ENCODE data around the gene HOXA2.

The HOXA2 gene

GRCh38 chr7:27102581-27103442 lies at the start of gene HOXA2:
Gene HOXA2, minus strand, starts transcription at chr7:27102683. Its CDS starts 183 bp downstream, at chr7:27102500.
- no peak for DNase-seq (ENCODE audit: low read depth)

GRCh38 chr7:27151341-27151930 lies 49.0 kb upstream of the HOXA2 start:
- DNase-seq (ENCODE audit: low read depth), result peak; percentile 13

- peak; percentile 84 for DNase-seq (ENCODE audit: low read depth)
Measured at GRCh38 chr7:27150568-27151340, 48.3 kb upstream of the HOXA2 start.

GRCh38 chr7:27149842-27150567 lies 47.5 kb upstream of the HOXA2 start:
- DNase-seq (ENCODE audit: low read depth), result no peak

- peak; percentile 64 for DNase-seq (ENCODE audit: low read depth)
Measured at GRCh38 chr7:27148756-27149641, 46.5 kb upstream of the HOXA2 start.

GRCh38 chr7:27148031-27148755 lies 45.7 kb upstream of the HOXA2 start:
- DNase-seq (ENCODE audit: low read depth), result no peak

GRCh38 chr7:27147199-27148030 lies 44.9 kb upstream of the HOXA2 start, which contains the start of gene HOXA6:
Gene HOXA6, minus strand, starts transcription at chr7:27147774. Its CDS starts 25 bp downstream, at chr7:27147749.
- peak; percentile 22 for DNase-seq (ENCODE audit: low read depth)

- no peak for DNase-seq (ENCODE audit: low read depth)
Measured at GRCh38 chr7:27146491-27147198, 44.2 kb upstream of the HOXA2 start.

GRCh38 chr7:27145914-27146412 lies 43.5 kb upstream of the HOXA2 start:
- DNase-seq (ENCODE audit: low read depth), result no peak

- DNase-seq (ENCODE audit: low read depth), result no peak
Measured at GRCh38 chr7:27145165-27145913, 42.9 kb upstream of the HOXA2 start.

GRCh38 chr7:27144781-27145164 lies 42.3 kb upstream of the HOXA2 start:
- DNase-seq (ENCODE audit: low read depth), result no peak

- no peak for DNase-seq (ENCODE audit: low read depth)
Measured at GRCh38 chr7:27143950-27144780, 41.7 kb upstream of the HOXA2 start.

- DNase-seq (ENCODE audit: low read depth), result peak; percentile 91
Measured at GRCh38 chr7:27143023-27143949, 40.8 kb upstream of the HOXA2 start, which contains the start of gene HOXA5. Gene HOXA5, minus strand, starts transcription at chr7:27143681. Its CDS starts 74 bp downstream, at chr7:27143607.

GRCh38 chr7:27142580-27143022 lies 40.1 kb upstream of the HOXA2 start:
- DNase-seq (ENCODE audit: low read depth), result no peak

- no peak for DNase-seq (ENCODE audit: low read depth)
Measured at GRCh38 chr7:27141923-27142579, 39.6 kb upstream of the HOXA2 start.
